Liver (tissue), 3 donors: ENCODE data around the gene NIPAL3.

Experiments
- HNF4A ChIP-seq, 2 donors: conservative IDR thresholded peaks; 2 replicates each; pipeline ENCODE4 v1.6.1; 2016; ENCODE audit warnings: antibody characterized with exemption in 2 of 2, mild to moderate bottlenecking in 2 of 2
- HNF4G ChIP-seq: IDR thresholded peaks from 2 replicates; pipeline ENCODE4 v1.6.1; 2016; ENCODE audit warnings: antibody characterized with exemption
- TAF1 ChIP-seq: conservative IDR thresholded peaks from 2 replicates; pipeline ENCODE4 v1.6.1; 2016; ENCODE audit warnings: antibody characterized with exemption, mild to moderate bottlenecking
- TF ChIP-seq, protein P1 (sequence below): IDR thresholded peaks from 2 replicates; pipeline ENCODE4 v1.6.1; 2016; ENCODE audit warnings: antibody characterized with exemption, mild to moderate bottlenecking
- TF ChIP-seq, protein P2 (sequence below): fragments of 150-350 bp; IDR thresholded peaks from 2 replicates; pipeline ENCODE4 v1.5.1; 2017; ENCODE audit warnings: improper control_type of control experiment, low read depth, low read length; ENCODE audit not compliant: missing input control
- TF ChIP-seq, protein P3 (sequence below): IDR thresholded peaks from 2 replicates; pipeline ENCODE4 v1.6.1; 2016; ENCODE audit warnings: antibody characterized with exemption
- TF ChIP-seq, protein P4 (sequence below): IDR thresholded peaks from 2 replicates; pipeline ENCODE4 v1.6.1; 2016; ENCODE audit warnings: antibody characterized with exemption
- TF ChIP-seq, protein P5 (sequence below): IDR thresholded peaks from 2 replicates; pipeline ENCODE4 v1.6.1; 2016; ENCODE audit warnings: antibody characterized with exemption
- donor health status: healthy.
- donor health status: healthy.

DNA sequence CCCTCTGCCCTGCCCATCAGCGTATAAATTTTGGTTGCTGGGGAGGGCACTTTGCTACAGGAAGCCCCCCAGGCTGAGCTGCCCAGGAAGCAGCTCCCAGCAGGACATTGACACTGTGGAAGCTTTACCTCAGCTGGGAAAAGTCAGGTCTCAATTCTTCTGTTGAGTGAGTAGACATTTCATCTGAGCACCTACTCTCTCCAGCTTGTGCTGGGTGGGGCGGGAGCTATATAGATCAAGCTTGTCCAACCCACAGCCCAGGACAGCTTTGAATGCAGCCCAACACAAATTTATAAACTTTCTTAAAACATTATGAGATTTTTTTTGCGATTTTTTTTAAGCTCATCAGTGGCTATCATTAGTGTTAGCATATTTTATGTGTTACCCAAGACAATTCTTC is 9.4 kb downstream of the NIPAL3 start:
- TF ChIP-seq, protein P1, sequence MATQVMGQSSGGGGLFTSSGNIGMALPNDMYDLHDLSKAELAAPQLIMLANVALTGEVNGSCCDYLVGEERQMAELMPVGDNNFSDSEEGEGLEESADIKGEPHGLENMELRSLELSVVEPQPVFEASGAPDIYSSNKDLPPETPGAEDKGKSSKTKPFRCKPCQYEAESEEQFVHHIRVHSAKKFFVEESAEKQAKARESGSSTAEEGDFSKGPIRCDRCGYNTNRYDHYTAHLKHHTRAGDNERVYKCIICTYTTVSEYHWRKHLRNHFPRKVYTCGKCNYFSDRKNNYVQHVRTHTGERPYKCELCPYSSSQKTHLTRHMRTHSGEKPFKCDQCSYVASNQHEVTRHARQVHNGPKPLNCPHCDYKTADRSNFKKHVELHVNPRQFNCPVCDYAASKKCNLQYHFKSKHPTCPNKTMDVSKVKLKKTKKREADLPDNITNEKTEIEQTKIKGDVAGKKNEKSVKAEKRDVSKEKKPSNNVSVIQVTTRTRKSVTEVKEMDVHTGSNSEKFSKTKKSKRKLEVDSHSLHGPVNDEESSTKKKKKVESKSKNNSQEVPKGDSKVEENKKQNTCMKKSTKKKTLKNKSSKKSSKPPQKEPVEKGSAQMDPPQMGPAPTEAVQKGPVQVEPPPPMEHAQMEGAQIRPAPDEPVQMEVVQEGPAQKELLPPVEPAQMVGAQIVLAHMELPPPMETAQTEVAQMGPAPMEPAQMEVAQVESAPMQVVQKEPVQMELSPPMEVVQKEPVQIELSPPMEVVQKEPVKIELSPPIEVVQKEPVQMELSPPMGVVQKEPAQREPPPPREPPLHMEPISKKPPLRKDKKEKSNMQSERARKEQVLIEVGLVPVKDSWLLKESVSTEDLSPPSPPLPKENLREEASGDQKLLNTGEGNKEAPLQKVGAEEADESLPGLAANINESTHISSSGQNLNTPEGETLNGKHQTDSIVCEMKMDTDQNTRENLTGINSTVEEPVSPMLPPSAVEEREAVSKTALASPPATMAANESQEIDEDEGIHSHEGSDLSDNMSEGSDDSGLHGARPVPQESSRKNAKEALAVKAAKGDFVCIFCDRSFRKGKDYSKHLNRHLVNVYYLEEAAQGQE = no peak
- TF ChIP-seq, protein P2, sequence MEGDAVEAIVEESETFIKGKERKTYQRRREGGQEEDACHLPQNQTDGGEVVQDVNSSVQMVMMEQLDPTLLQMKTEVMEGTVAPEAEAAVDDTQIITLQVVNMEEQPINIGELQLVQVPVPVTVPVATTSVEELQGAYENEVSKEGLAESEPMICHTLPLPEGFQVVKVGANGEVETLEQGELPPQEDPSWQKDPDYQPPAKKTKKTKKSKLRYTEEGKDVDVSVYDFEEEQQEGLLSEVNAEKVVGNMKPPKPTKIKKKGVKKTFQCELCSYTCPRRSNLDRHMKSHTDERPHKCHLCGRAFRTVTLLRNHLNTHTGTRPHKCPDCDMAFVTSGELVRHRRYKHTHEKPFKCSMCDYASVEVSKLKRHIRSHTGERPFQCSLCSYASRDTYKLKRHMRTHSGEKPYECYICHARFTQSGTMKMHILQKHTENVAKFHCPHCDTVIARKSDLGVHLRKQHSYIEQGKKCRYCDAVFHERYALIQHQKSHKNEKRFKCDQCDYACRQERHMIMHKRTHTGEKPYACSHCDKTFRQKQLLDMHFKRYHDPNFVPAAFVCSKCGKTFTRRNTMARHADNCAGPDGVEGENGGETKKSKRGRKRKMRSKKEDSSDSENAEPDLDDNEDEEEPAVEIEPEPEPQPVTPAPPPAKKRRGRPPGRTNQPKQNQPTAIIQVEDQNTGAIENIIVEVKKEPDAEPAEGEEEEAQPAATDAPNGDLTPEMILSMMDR = no peak
- TF ChIP-seq, protein P3, sequence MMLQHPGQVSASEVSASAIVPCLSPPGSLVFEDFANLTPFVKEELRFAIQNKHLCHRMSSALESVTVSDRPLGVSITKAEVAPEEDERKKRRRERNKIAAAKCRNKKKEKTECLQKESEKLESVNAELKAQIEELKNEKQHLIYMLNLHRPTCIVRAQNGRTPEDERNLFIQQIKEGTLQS = no peak
- TF ChIP-seq HNF4G = no peak
- no peak for TF ChIP-seq HNF4A (conservative IDR thresholded peaks at IDR 0.05)
- no peak for TF ChIP-seq TAF1
- TF ChIP-seq, protein P4, sequence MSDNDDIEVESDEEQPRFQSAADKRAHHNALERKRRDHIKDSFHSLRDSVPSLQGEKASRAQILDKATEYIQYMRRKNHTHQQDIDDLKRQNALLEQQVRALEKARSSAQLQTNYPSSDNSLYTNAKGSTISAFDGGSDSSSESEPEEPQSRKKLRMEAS = no peak
- TF ChIP-seq, protein P5, sequence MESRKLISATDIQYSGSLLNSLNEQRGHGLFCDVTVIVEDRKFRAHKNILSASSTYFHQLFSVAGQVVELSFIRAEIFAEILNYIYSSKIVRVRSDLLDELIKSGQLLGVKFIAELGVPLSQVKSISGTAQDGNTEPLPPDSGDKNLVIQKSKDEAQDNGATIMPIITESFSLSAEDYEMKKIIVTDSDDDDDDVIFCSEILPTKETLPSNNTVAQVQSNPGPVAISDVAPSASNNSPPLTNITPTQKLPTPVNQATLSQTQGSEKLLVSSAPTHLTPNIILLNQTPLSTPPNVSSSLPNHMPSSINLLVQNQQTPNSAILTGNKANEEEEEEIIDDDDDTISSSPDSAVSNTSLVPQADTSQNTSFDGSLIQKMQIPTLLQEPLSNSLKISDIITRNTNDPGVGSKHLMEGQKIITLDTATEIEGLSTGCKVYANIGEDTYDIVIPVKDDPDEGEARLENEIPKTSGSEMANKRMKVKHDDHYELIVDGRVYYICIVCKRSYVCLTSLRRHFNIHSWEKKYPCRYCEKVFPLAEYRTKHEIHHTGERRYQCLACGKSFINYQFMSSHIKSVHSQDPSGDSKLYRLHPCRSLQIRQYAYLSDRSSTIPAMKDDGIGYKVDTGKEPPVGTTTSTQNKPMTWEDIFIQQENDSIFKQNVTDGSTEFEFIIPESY = no peak
